OCI-LY1 (cell line): Measurements from ENCODE around the gene CDC42BPB.

Source experiments
- H2AFZ ChIP-seq: fragments of 200-600 bp; sonication (generic), shearing (Covaris generic); 2 replicates; pipeline ENCODE4 v1.6.0; 2014; ENCODE audit warnings: antibody characterized with exemption, mild to moderate bottlenecking, low read length
- H3F3A ChIP-seq: fragments of 200-600 bp; sonication (generic), shearing (Covaris generic); 2 replicates; pipeline ENCODE4 v1.6.0; 2014; ENCODE audit warnings: mild to moderate bottlenecking, antibody characterized with exemption, low read length, moderate library complexity; ENCODE audit not compliant: insufficient read depth
- H3K27ac ChIP-seq: fragments of 200-600 bp; sonication (generic); 2 replicates; pipeline ENCODE4 v1.5.1; 2014; ENCODE audit warnings: low read length, mixed run types, mild to moderate bottlenecking, low read depth; ENCODE audit not compliant: poor library complexity, severe bottlenecking
- H3K27me3 ChIP-seq: fragments of 200-600 bp; sonication (generic); 2 replicates; pipeline ENCODE4 v1.6.0; 2014; ENCODE audit warnings: antibody characterized with exemption, mild to moderate bottlenecking, low read length, moderate library complexity; ENCODE audit not compliant: insufficient read depth
- H3K36me3 ChIP-seq: fragments of 200-600 bp; sonication (generic); 2 replicates; pipeline ENCODE4 v1.6.1; 2014; ENCODE audit warnings: mild to moderate bottlenecking, antibody characterized with exemption, low read length, moderate library complexity, mixed read lengths; ENCODE audit not compliant: insufficient read depth
- H3K4me1 ChIP-seq: fragments of 200-600 bp; sonication (generic); 2 replicates; pipeline ENCODE4 v1.5.1; 2014; ENCODE audit warnings: mild to moderate bottlenecking, low read length, moderate library complexity; ENCODE audit not compliant: insufficient read depth, severe bottlenecking
- H3K4me2 ChIP-seq: fragments of 200-600 bp; sonication (generic), shearing (Covaris generic); 2 replicates; pipeline ENCODE4 v1.6.1; 2014; ENCODE audit warnings: low read length
- H3K4me3 ChIP-seq: fragments of 200-600 bp; sonication (generic); 2 replicates; pipeline ENCODE4 v1.5.1; 2014; ENCODE audit warnings: low read length, low read depth, mild to moderate bottlenecking, mixed read lengths; ENCODE audit not compliant: poor library complexity, severe bottlenecking
- H3K79me2 ChIP-seq: fragments of 200-600 bp; shearing (Covaris generic); 2 replicates; pipeline ENCODE4 v1.6.1; 2016; ENCODE audit warnings: mixed run types, low read length, mixed read lengths; ENCODE audit not compliant: insufficient read depth
- H3K9ac ChIP-seq: fragments of 200-600 bp; sonication (generic), shearing (Covaris generic); 2 replicates; pipeline ENCODE4 v1.6.1; 2014; ENCODE audit warnings: mild to moderate bottlenecking, low read length, mixed read lengths
- H3K9me2 ChIP-seq: fragments of 200-600 bp; sonication (generic), shearing (Covaris generic); 2 replicates; pipeline ENCODE4 v1.6.1; 2014; ENCODE audit warnings: low read depth, mild to moderate bottlenecking, low read length, mixed read lengths
- H3K9me3 ChIP-seq: fragments of 200-600 bp; shearing (Covaris generic); 2 replicates; pipeline ENCODE4 v1.6.1; 2014; ENCODE audit warnings: low read length, mixed read lengths
- H4K20me1 ChIP-seq: fragments of 200-600 bp; sonication (generic), shearing (Covaris generic); 2 replicates; pipeline ENCODE4 v1.6.0; 2016; ENCODE audit warnings: mild to moderate bottlenecking, low read length; ENCODE audit not compliant: insufficient read depth
- CTCF ChIP-seq: fragments of 200-600 bp; sonication (generic), shearing (Covaris generic); IDR thresholded peaks from 2 replicates; pipeline ENCODE4 v1.5.1; 2017; ENCODE audit warnings: mild to moderate bottlenecking, antibody characterized with exemption, low read length, moderate library complexity, mixed read lengths
- EZH2 ChIP-seq: fragments of 200-600 bp; sonication (generic), shearing (Covaris generic); IDR thresholded peaks from 2 replicates; pipeline ENCODE4 v1.8.0; 2017; ENCODE audit warnings: borderline replicate concordance, mixed run types, mild to moderate bottlenecking, antibody characterized with exemption, low read length, moderate library complexity, mixed read lengths

The CDC42BPB gene

GRCh38 chr14:103088921-103089320 is 31.6 kb upstream of the CDC42BPB start:
- H3F3A ChIP-seq: no peaks in the 10 kb centered on the region
- no peak overlapping the region for H3K27ac ChIP-seq
- no peaks in the 10 kb centered on the region for H4K20me1 ChIP-seq
- H3K4me1 ChIP-seq: peaks cover 10% of the 10 kb centered on the region
- peaks cover 6% of the 10 kb centered on the region; the same call in 1 of the 2 replicates for H3K27me3 ChIP-seq
- H3K9me2 ChIP-seq: no peaks in the 10 kb centered on the region
- H3K4me3 ChIP-seq: no peak overlapping the region
- H3K79me2 ChIP-seq: no peaks in the 10 kb centered on the region
- H2AFZ ChIP-seq: no peak overlapping the region
- H3K9ac ChIP-seq: no peak overlapping the region
- no peaks in the 10 kb centered on the region for H3K36me3 ChIP-seq
- no peak overlapping the region for H3K4me2 ChIP-seq
- TF ChIP-seq CTCF (no peak), EZH2 (no peak)
- no peaks in the 10 kb centered on the region for H3K9me3 ChIP-seq

DNA sequence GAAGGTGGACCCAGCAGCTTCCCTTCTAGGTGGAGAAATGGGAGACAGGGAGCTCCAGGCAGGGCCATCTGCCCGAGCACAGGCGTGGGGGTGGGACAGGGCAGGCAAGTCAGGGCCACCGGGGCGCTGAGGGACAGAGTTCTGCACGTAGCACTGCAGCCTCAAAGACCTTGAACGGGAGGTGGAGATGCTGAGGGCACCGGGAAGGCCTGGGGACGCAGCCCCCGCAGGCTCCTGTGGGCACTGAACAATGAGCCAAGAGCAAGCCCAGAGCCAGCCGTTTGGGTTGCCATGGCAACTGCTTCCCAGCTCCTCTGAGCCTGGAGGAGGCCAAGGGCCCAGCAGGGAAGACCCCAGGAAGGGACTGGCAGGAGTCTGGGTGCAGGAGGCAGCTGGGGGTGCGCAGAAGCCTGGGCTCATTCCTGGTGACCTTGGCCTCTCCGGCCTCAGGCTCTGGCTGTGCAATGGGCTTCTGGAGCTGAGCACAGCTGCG is 30.0 kb upstream of the CDC42BPB start:
- H3K4me1 ChIP-seq: peaks cover 10% of the 10 kb centered on the region
- H3K79me2 ChIP-seq: no peaks in the 10 kb centered on the region
- H3K9me3 ChIP-seq: no peaks in the 10 kb centered on the region
- H2AFZ ChIP-seq: no peak overlapping the region
- H3K36me3 ChIP-seq: no peaks in the 10 kb centered on the region
- H3K4me3 ChIP-seq: no peak overlapping the region
- no peaks in the 10 kb centered on the region for H3F3A ChIP-seq
- TF ChIP-seq EZH2: no peak
- TF ChIP-seq CTCF: no peak
- no peaks in the 10 kb centered on the region for H3K9me2 ChIP-seq
- H3K27me3 ChIP-seq: peaks cover 6% of the 10 kb centered on the region; the same call in 1 of the 2 replicates
- no peaks in the 10 kb centered on the region for H4K20me1 ChIP-seq
- H3K9ac ChIP-seq: no peak overlapping the region
- no peak overlapping the region for H3K27ac ChIP-seq
- H3K4me2 ChIP-seq: no peak overlapping the region

DNA sequence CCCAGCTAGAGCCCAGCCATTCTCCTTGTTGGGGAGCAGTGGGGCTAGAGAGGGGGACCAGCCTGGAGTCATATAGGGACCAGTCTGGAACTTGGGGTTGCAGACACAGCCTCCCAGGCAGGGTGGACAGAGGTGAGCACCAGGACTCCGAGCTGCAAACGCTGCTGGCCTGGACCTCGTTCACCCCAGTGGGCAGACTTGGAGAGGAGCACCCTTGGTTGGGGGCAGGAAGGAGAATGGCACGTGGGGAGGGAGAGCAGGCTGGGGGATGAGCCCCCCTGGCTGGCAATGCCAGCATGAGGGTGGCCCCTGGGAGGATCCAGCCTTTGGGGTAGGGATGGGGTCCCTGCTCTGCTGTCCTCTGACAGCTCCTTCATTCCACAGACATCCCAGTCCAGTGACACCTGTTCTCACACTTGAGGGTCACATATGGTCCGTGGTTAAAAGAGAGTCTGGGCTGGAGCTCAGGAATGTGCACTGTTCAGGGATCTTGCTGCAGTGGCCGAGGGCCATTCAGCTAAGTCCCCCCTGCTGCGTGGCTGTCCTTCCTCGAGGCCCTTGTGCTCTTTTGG is 29.5 kb upstream of the CDC42BPB start:
- Histone ChIP-seq H3K4me3 (no peak overlapping the region), H3K9me3 (no peaks in the 10 kb centered on the region), H3K79me2 (no peaks in the 10 kb centered on the region), H3F3A (no peaks in the 10 kb centered on the region), H2AFZ (no peak overlapping the region), H3K9me2 (no peaks in the 10 kb centered on the region), H3K4me2 (no peak overlapping the region), H3K4me1 (peaks cover 10% of the 10 kb centered on the region), H3K36me3 (no peaks in the 10 kb centered on the region), H3K9ac (no peak overlapping the region), H4K20me1 (no peaks in the 10 kb centered on the region), H3K27ac (no peak overlapping the region), H3K27me3 (peaks cover 6% of the 10 kb centered on the region; the same call in 1 of the 2 replicates)
- TF ChIP-seq EZH2 (no peak), CTCF (no peak)
